Measurements from ENCODE around the gene HSDL1. TPM values are rescaled to one million over a fixed set of nuclear protein-coding genes. Genes with fewer than 3 reads are reported as not detected.

Gene HSDL1
- total and polyA plus RNA-seq, 2 of the 8 experiments (the other 6 are each of a cell fraction or from before 2014, with no cell fraction given) = 25.0 to 55.7 TPM

DNA sequence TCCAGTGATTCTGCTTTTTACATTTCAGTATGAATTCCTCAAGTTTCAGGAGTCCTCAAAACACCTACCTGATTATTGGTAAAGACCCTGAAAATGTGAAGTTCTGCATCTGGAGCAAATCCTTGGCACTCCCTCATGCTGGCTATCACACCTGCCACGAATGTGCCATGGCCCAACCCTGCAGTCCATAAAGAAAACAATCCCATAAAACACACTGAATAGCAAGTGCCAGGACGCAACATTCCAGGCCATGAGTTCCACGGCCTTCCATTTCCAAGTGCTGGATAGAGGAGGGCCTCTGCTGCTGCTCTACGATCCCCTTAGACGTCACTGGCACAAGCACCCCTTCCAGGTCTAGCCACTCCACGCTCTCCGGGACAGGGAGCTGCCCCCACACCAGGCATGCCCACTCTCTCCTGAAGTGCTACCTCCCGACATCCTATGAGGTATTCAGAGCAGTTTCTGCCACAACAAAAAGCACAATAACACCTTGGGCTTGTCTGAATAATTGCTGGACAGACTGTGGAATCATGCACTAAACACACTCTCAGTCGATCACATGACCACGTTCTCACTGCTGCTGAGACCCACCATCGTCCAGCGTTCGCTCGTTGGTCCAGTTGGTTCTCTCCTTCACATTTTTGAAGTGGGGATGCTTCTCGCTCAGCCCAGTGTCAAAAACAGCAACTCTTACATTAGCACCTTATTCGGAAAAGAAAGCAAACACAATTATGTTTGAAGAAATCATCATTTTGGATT is 51.7 kb downstream of the HSDL1 start:
- Histone ChIP-seq H3K4ac (replicated peaks; ENCODE audit: insufficient read length, low read depth, low read length) (no peak overlapping the region), H3K9ac (replicated peaks in 1 of 4; ENCODE audit: extremely low read depth in 1 of 4, low read depth in 3 of 4, low read length in 3 of 4) (no peak overlapping the region), H3K18ac (ENCODE audit: extremely low read depth, low read length) (no peak overlapping the region), H2BK12ac (ENCODE audit: low read depth, low read length) (no peak overlapping the region), H2AK5ac (ENCODE audit: low read depth, low read length) (no peak overlapping the region), H3K4me3 (ENCODE audit: extremely low read depth in 1 of 4, insufficient read depth in 2 of 4, low read depth in 3 of 4, low read length in 4 of 4) (no peak overlapping the region), H3K79me2 (ENCODE audit: control insufficient read depth in 1 of 2, insufficient read depth in 2 of 2, low read length in 2 of 2) (no peaks in the 10 kb centered on the region), H3K14ac (ENCODE audit: insufficient read length) (no peak overlapping the region), H3K27me3 (replicated peaks in 1 of 4; ENCODE audit: control insufficient read depth in 3 of 4, extremely low read depth in 1 of 4, insufficient read depth in 3 of 4, low read length in 3 of 4) (no peaks in the 10 kb centered on the region), H3K4me2 (ENCODE audit: insufficient read depth in 1 of 2, low read depth in 2 of 2, low read length in 2 of 2) (no peak overlapping the region), H3K23ac (ENCODE audit: insufficient read length) (no peak overlapping the region), H3K23me2 (ENCODE audit: low read depth, low read length) (no peaks in the 10 kb centered on the region; the same call in 1 of the 2 replicates), H2AFZ (ENCODE audit: low read length) (no peak overlapping the region), H4K91ac (replicated peaks; ENCODE audit: insufficient read length, low read length) (no peak overlapping the region), H3K9me3 (ENCODE audit: insufficient read depth in 2 of 2, low read depth in 1 of 2, low read length in 1 of 2) (no peaks in the 10 kb centered on the region), H3K56ac (replicated peaks; ENCODE audit: insufficient read length, low read depth, low read length) (no peak overlapping the region), H2BK15ac (ENCODE audit: low read length) (no peak overlapping the region), H4K8ac (ENCODE audit: extremely low read depth, insufficient read depth, low read length) (no peak overlapping the region; the same call in 1 of the 2 replicates), H4K5ac (ENCODE audit: insufficient read length, low read depth, low read length) (no peak overlapping the region), H3K79me1 (ENCODE audit: low read depth, low read length) (no peaks in the 10 kb centered on the region), H4K20me1 (replicated peaks in 1 of 2; ENCODE audit: control insufficient read depth in 1 of 2, insufficient read depth in 2 of 2, low read length in 2 of 2) (peaks cover 0 to 12% of the 10 kb centered on the region in 2 experiments), H3K4me1 (replicated peaks in 1 of 4; ENCODE audit: control insufficient read depth in 3 of 4, insufficient read depth in 4 of 4, low read length in 3 of 4) (no peaks in the 10 kb centered on the region), H3K36me3 (ENCODE audit: control insufficient read depth in 2 of 4, insufficient read depth in 4 of 4, low read length in 3 of 4) (peaks cover 15 to 77% (median 50%) of the 10 kb centered on the region in 4 experiments), H2BK20ac (ENCODE audit: low read length) (no peak overlapping the region), H3K27ac (ENCODE audit: low read depth, low read length) (no peak overlapping the region), H2BK5ac (ENCODE audit: low read depth, low read length) (no peak overlapping the region), H2BK120ac (replicated peaks; ENCODE audit: low read depth, low read length) (no peak overlapping the region)
- ChIA-PET POLR2A (ENCODE audit: partially characterized antibody) (no interaction called here), CTCF (ENCODE audit: partially characterized antibody) (interaction anchor here (0.7 to 2.9 kb wide), 2 partner anchors 9 kb away, joined by 3 to 9 read pairs; no protein-coding TSS in a partner anchor)
- FAIRE-seq (no peak), DNase-seq (ENCODE audit: low read depth in 1 of 2, low spot score in 2 of 2) (no peak)
- 92% methylated on average over 16 of the region's 16 CpGs; no CpG with 5 or more reads in 1 of the 2 experiments for WGBS, 2 experiments (ENCODE audit: extremely low coverage in 1 of 2, insufficient coverage in 1 of 2, insufficient read length in 1 of 2, insufficient replicate concordance in 2 of 2, low coverage in 1 of 2, low lambda C conversion rate in 2 of 2, missing lambda C conversion rate in 1 of 2)
- TF ChIP-seq CHD1 (IDR thresholded peaks at IDR 0.05; ENCODE audit: low read depth, low read length) (no peak), HDAC6 (IDR thresholded peaks at IDR 0.05; ENCODE audit: low read depth, low read length) (no peak), SP4 (IDR thresholded peaks at IDR 0.05; ENCODE audit: low read length) (no peak), GABPA (IDR thresholded peaks at IDR 0.05; ENCODE audit: borderline replicate concordance, insufficient read depth, low read length) (no peak), TAF7 (optimal IDR thresholded peaks at IDR 0.05; ENCODE audit: borderline replicate concordance, low read depth, low read length) (no peak), KDM4A (IDR thresholded peaks at IDR 0.05; ENCODE audit: low read depth, low read length, severe bottlenecking) (no peak), SAP30 (IDR thresholded peaks at IDR 0.05; ENCODE audit: insufficient read depth, insufficient replicate concordance, low read length) (no peak), CHD2 (IDR thresholded peaks at IDR 0.05; ENCODE audit: low read length) (no peak)
- TF ChIP-seq, protein P1, sequence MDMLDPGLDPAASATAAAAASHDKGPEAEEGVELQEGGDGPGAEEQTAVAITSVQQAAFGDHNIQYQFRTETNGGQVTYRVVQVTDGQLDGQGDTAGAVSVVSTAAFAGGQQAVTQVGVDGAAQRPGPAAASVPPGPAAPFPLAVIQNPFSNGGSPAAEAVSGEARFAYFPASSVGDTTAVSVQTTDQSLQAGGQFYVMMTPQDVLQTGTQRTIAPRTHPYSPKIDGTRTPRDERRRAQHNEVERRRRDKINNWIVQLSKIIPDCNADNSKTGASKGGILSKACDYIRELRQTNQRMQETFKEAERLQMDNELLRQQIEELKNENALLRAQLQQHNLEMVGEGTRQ (IDR thresholded peaks at IDR 0.05; ENCODE audit: low read length) = no peak
